ENCODE measurements around the gene MGAM2. TPM values are rescaled to one million over a fixed set of nuclear protein-coding genes. Genes with fewer than 3 reads are reported as not detected.

The MGAM2 gene
- 0.66 TPM for polyA plus RNA-seq (2012; ENCODE audit: insufficient read depth, insufficient read length, low read depth)

DNA sequence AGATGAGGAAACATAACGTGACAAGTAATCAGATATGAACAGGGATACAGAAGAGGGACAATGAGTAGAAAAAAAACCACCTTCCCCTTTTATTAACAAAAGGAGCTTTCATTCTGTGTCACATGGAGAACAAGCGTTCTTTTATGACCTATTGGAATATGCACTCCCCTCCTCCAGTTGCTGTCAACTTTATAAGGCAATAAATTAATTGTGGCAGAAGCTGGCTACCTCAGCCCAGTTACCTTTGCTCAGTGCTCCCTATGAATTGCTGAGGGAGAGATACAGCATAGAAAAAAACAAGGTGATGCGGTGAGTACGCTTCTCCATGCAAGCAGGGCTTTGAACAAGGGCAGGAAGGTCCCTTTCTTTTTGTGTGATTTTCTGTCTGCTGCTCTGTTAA, at the start of gene MGAM2:
Gene MGAM2, plus strand, starts transcription at position 220 of the 400 bp plus-strand sequence. CDS start 5,156 bp downstream, outside the sequence.
- no peak for TF ChIP-seq CTCF (IDR thresholded peaks at IDR 0.05; ENCODE audit: low read depth, low read length)
- no peaks in the 10 kb centered on the region for H3K36me3 ChIP-seq
- no peak for DNase-seq
- no peaks in the 10 kb centered on the region for H3K9me3 ChIP-seq
- H3K4me3 ChIP-seq (ENCODE audit: low read depth, low read length): no peak within 1 kb of the TSS
- H3K4me1 ChIP-seq: no peaks in the 10 kb centered on the region
- no peaks in the 10 kb centered on the region for H3K27me3 ChIP-seq

GRCh38 chr7:142063551-142064442, 47.7 kb upstream of the MGAM2 start:
- TF ChIP-seq CTCF (IDR thresholded peaks at IDR 0.05; ENCODE audit: low read depth, low read length): no peak
- H3K4me3 ChIP-seq (ENCODE audit: low read depth, low read length): no peak overlapping the region
- H3K27me3 ChIP-seq: no peaks in the 10 kb centered on the region
- no peak for DNase-seq
- H3K36me3 ChIP-seq: no peaks in the 10 kb centered on the region
- H3K9me3 ChIP-seq: no peaks in the 10 kb centered on the region
- H3K4me1 ChIP-seq: no peaks in the 10 kb centered on the region

DNA sequence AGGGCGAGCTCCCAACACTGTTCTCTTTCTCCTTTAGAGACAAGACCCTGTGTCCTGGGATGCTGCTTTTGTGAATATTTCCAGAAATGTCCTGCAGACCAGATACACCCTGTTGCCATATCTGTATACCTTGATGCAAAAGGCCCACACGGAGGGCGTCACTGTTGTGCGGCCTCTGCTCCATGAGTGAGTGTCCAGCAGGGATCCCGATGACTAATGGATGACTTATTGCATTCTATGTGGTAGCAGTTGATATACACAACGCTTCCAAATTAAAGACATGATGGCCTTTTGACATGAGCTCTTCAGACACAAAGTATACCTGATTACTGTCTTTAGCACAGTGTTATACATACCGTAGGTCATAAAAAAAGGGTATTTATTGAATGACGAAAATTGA, 45.0 kb upstream of the MGAM2 start:
- Histone ChIP-seq H3K4me3 (ENCODE audit: low read depth, low read length) (no peak overlapping the region), H3K27me3 (no peaks in the 10 kb centered on the region), H3K36me3 (no peaks in the 10 kb centered on the region), H3K9me3 (no peaks in the 10 kb centered on the region), H3K4me1 (no peaks in the 10 kb centered on the region)
- no peak for DNase-seq
- no peak for TF ChIP-seq CTCF (IDR thresholded peaks at IDR 0.05; ENCODE audit: low read depth, low read length)

- Histone ChIP-seq H3K4me3 (ENCODE audit: low read depth, low read length) (no peak overlapping the region), H3K4me1 (no peaks in the 10 kb centered on the region), H3K27me3 (no peaks in the 10 kb centered on the region), H3K9me3 (no peaks in the 10 kb centered on the region), H3K36me3 (no peaks in the 10 kb centered on the region)
- no peak for DNase-seq
- no peak for TF ChIP-seq CTCF (IDR thresholded peaks at IDR 0.05; ENCODE audit: low read depth, low read length)
Measured at GRCh38 chr7:142077762-142078161, 33.8 kb upstream of the MGAM2 start.

GRCh38 chr7:142083605-142084004, 27.9 kb upstream of the MGAM2 start:
- H3K9me3 ChIP-seq: no peaks in the 10 kb centered on the region; the same call in 1 of the 2 replicates
- H3K4me3 ChIP-seq (ENCODE audit: low read depth, low read length): no peak overlapping the region
- no peaks in the 10 kb centered on the region for H3K36me3 ChIP-seq
- TF ChIP-seq CTCF (IDR thresholded peaks at IDR 0.05; ENCODE audit: low read depth, low read length): no peak
- no peaks in the 10 kb centered on the region for H3K27me3 ChIP-seq
- H3K4me1 ChIP-seq: no peaks in the 10 kb centered on the region
- DNase-seq: no peak

GRCh38 chr7:142085428-142085827, 26.1 kb upstream of the MGAM2 start:
- Histone ChIP-seq H3K27me3 (no peaks in the 10 kb centered on the region), H3K4me1 (no peaks in the 10 kb centered on the region), H3K36me3 (no peaks in the 10 kb centered on the region), H3K4me3 (ENCODE audit: low read depth, low read length) (no peak overlapping the region), H3K9me3 (no peaks in the 10 kb centered on the region; the same call in 1 of the 2 replicates)
- TF ChIP-seq CTCF (IDR thresholded peaks at IDR 0.05; ENCODE audit: low read depth, low read length): no peak
- DNase-seq: no peak
